CD14-positive monocyte (primary cell): ENCODE data around the gene CCDC142. TPM values are rescaled to one million over a fixed set of nuclear protein-coding genes. Genes with fewer than 3 reads are reported as not detected.

Experiments used
- DNase-seq, 3 donors: peaks; one replicate each; pipeline ENCODE4 v3.0.0-alpha.2; 2011 to 2022
- H2AFZ ChIP-seq: 2 replicates; pipeline ENCODE4 v1.6.0; 2012; ENCODE audit warnings: mild to moderate bottlenecking, low read depth, low read length, inconsistent platforms; ENCODE audit not compliant: insufficient read depth, poor library complexity, severe bottlenecking
- H3K27ac ChIP-seq, 2 donors: 1 replicate in 1 of 2; 2 replicates in 1 of 2; pipeline ENCODE4 v1.5.1; 2012 to 2013; ENCODE audit warnings: low read length in 2 of 2, control low read depth in 1 of 2, inconsistent platforms in 1 of 2, low read depth in 1 of 2, mild to moderate bottlenecking in 1 of 2
- H3K27me3 ChIP-seq, 2 donors: one replicate each; pipeline versions ENCODE4 v1.6.0 to v1.6.1; 2011 to 2013; ENCODE audit warnings: low read length in 2 of 2; ENCODE audit not compliant: control insufficient read depth in 2 of 2, insufficient read depth in 2 of 2
- H3K36me3 ChIP-seq, 2 donors: replicated peaks in 1 of 2; 1 replicate in 1 of 2; 2 replicates in 1 of 2; pipeline versions ENCODE4 v1.5.1 to v1.6.1; 2012 to 2013; ENCODE audit warnings: low read length in 2 of 2, control low read depth in 1 of 2, inconsistent platforms in 1 of 2, mild to moderate bottlenecking in 1 of 2; ENCODE audit not compliant: insufficient read depth in 2 of 2, control insufficient read depth in 1 of 2
- H3K4me1 ChIP-seq, 2 donors: 1 replicate in 1 of 2; 2 replicates in 1 of 2; pipeline versions ENCODE4 v1.5.1 to v1.6.1; 2012 to 2013; ENCODE audit warnings: low read length in 2 of 2, control low read depth in 1 of 2, inconsistent platforms in 1 of 2, mild to moderate bottlenecking in 1 of 2, moderate library complexity in 1 of 2; ENCODE audit not compliant: insufficient read depth in 2 of 2, control insufficient read depth in 1 of 2
- H3K4me2 ChIP-seq: replicated peaks from 2 replicates; pipeline ENCODE3; 2012; ENCODE audit warnings: low read length, moderate library complexity, mild to moderate bottlenecking; ENCODE audit not compliant: poor library complexity, severe bottlenecking; ENCODE audit errors: extremely low read depth
- H3K4me3 ChIP-seq, 3 experiments: fragments of 200-600 bp in 1 of 3; sonication (generic) in 1 of 3; replicated peaks in 1 of 3; 1 replicate in 2 of 3; 2 replicates in 1 of 3; pipeline ENCODE4 v1.5.1; 2011 to 2013; ENCODE audit warnings: low read length in 3 of 3, mild to moderate bottlenecking in 3 of 3, control low read depth in 2 of 3, low read depth in 2 of 3, inconsistent platforms in 1 of 3, moderate library complexity in 1 of 3
- H3K79me2 ChIP-seq: 2 replicates; pipeline ENCODE4 v1.6.0; 2012; ENCODE audit warnings: mild to moderate bottlenecking, control low read depth, inconsistent platforms, low read length, moderate library complexity; ENCODE audit not compliant: insufficient read depth
- H3K9ac ChIP-seq: 2 replicates; pipeline ENCODE4 v1.6.0; 2017; ENCODE audit warnings: low read length, mild to moderate bottlenecking; ENCODE audit not compliant: insufficient read depth, poor library complexity, severe bottlenecking
- H3K9me3 ChIP-seq, 2 donors: replicated peaks in 1 of 2; 1 replicate in 1 of 2; 2 replicates in 1 of 2; pipeline versions ENCODE4 v1.5.1 to v1.6.1; 2012 to 2013; ENCODE audit warnings: low read length in 2 of 2, control low read depth in 1 of 2; ENCODE audit not compliant: control insufficient read depth in 1 of 2, insufficient read depth in 1 of 2
- H4K20me1 ChIP-seq: 2 replicates; pipeline ENCODE4 v1.6.0; 2012; ENCODE audit warnings: mild to moderate bottlenecking, low read length, control low read depth, moderate library complexity; ENCODE audit not compliant: insufficient read depth
- H3K27ac Mint-ChIP-seq, 7 donors: one replicate each; pipeline ENCODE4 v1.8.0; 2020; ENCODE audit warnings: mild to moderate bottlenecking in 7 of 7, mixed read lengths in 7 of 7, moderate library complexity in 6 of 7, inconsistent platforms in 2 of 7
- H3K27me3 Mint-ChIP-seq, 3 donors: one replicate each; pipeline ENCODE4 v1.8.0; 2021 to 2022; ENCODE audit warnings: low read depth in 3 of 3, mild to moderate bottlenecking in 3 of 3, mixed read lengths in 3 of 3, moderate library complexity in 3 of 3, inconsistent platforms in 1 of 3
- H3K36me3 Mint-ChIP-seq, 2 donors: one replicate each; pipeline ENCODE4 v1.8.0; 2020; ENCODE audit warnings: mixed read lengths in 2 of 2, inconsistent platforms in 1 of 2, mild to moderate bottlenecking in 1 of 2
- H3K4me1 Mint-ChIP-seq: one replicate; pipeline ENCODE4 v1.8.0; 2020; ENCODE audit warnings: mild to moderate bottlenecking, mixed read lengths
- H3K4me3 Mint-ChIP-seq, 2 donors: one replicate each; pipeline ENCODE4 v1.8.0; 2020; ENCODE audit warnings: mild to moderate bottlenecking in 2 of 2, mixed read lengths in 2 of 2, moderate library complexity in 1 of 2
- H3K9me3 Mint-ChIP-seq, 7 donors: one replicate each; pipeline ENCODE4 v1.8.0; 2020 to 2022; ENCODE audit warnings: mixed read lengths in 7 of 7, mild to moderate bottlenecking in 6 of 7, moderate library complexity in 6 of 7, inconsistent platforms in 2 of 7
- WGBS: methylation state at CpG from one replicate; pipeline ENCODE4 v1.1.5; 2013; ENCODE audit warnings: missing lambda C conversion rate; ENCODE audit not compliant: insufficient coverage; 5-methylcytosine and 5-hydroxymethylcytosine counted together
- intact Hi-C, 2 donors: fragments of 100-400 bp; cut with micrococcal nuclease; formaldehyde crosslinking; loops; one replicate each; pipeline versions ENCODE4 v1.15.0 to v1.15.1; 2023
- polyA plus RNA-seq, 3 donors: library from polyadenylated mRNA; depleted of rRNA in 1 of 3; unstranded in 2 of 3; stranded (reverse) in 1 of 3; fragments of 300-500 nt in 2 of 3; fragments of >200 nt in 1 of 3; fragmentation: Illumina TruSeq in 2 of 3; gene quantifications; 1 replicate in 2 of 3; 2 replicates in 1 of 3; pipeline ENCODE4 v1.2.3, GENCODE V29; 2012 to 2021
- TF ChIP-seq, protein P1 (sequence below): fragments of 200-600 bp; IDR thresholded peaks from one replicate; pipeline ENCODE4 v1.8.0; 2022; ENCODE audit warnings: antibody characterized with exemption, mild to moderate bottlenecking

Gene CCDC142
- polyA plus RNA-seq, 3 donors: 2.2 to 15.8 (median 3.7) TPM

DNA sequence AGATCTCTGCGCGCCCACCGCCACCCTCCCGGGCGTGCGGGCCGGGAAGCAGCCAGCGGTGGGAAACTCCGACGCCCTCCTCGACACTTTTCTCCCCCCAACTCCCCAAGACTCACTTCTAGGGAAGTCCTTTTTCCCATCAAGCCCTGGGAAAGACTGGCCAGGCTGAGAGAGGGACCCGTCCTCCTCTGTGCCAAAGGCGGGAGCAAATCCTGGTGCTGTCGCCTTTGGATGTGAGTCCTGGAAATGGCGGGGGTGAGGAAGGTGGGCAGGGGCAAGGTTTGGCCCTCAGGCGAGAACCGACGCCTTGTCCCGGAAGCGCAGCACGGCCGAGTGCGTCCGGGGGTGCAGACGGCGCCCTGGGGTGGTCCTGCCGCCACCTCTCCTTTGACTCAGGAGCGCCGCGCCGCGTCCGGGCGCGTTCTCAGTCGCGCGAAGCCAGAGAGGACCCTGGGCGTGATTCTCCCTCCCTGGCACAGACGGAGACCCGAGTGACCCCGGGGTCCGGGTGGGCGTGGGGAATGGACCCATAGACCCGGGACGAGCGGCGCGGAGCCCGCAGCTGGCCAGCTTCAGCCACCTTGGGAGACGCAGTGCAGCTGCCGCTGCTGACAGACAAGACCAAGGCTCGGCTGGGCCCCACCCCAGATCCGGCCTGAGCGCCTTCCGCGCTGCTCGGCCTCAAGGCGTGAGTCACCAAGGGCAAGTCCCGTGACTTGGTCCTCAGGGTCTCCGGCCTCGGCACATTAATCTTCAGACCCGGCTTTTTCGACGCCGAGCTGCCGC is 20.1 kb upstream of the CCDC142 start:
- Histone ChIP-seq H3K36me3 (no peaks in the 10 kb centered on the region), H3K4me1 (peaks cover 72 to 77% of the 10 kb centered on the region in 2 donors), H3K9me3 (peaks cover 0 to 16% of the 10 kb centered on the region in 2 donors), H3K79me2 (peaks cover 28% of the 10 kb centered on the region), H2AFZ (peak overlapping the region; percentile 92), H3K27me3 (peaks cover 41 to 47% of the 10 kb centered on the region in 2 donors), H3K4me3 (peak overlapping the region; percentile 39 to 85 (median 77)), H4K20me1 (no peaks in the 10 kb centered on the region), H3K27ac (peak overlapping the region; percentile 74 to 89), H3K9ac (peak overlapping the region; percentile 75), H3K4me2 (peak overlapping the region; percentile 88)
- WGBS: under 1% methylated on average over 63 of the region's 67 CpGs
- H3K27me3 Mint-ChIP-seq: peaks cover 43 to 57% (median 47%) of the 10 kb centered on the region in 3 donors
- DNase-seq: peak; percentile 87 to 93 (median 91)
- TF ChIP-seq, protein P1, sequence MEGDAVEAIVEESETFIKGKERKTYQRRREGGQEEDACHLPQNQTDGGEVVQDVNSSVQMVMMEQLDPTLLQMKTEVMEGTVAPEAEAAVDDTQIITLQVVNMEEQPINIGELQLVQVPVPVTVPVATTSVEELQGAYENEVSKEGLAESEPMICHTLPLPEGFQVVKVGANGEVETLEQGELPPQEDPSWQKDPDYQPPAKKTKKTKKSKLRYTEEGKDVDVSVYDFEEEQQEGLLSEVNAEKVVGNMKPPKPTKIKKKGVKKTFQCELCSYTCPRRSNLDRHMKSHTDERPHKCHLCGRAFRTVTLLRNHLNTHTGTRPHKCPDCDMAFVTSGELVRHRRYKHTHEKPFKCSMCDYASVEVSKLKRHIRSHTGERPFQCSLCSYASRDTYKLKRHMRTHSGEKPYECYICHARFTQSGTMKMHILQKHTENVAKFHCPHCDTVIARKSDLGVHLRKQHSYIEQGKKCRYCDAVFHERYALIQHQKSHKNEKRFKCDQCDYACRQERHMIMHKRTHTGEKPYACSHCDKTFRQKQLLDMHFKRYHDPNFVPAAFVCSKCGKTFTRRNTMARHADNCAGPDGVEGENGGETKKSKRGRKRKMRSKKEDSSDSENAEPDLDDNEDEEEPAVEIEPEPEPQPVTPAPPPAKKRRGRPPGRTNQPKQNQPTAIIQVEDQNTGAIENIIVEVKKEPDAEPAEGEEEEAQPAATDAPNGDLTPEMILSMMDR: peak; percentile 24
- H3K9me3 Mint-ChIP-seq: peaks cover 0 to 21% (median 3%) of the 10 kb centered on the region in 7 donors
- H3K36me3 Mint-ChIP-seq: peaks cover 39 to 42% of the 10 kb centered on the region in 2 donors
- H3K4me3 Mint-ChIP-seq: peak overlapping the region; percentile 88 to 96
- H3K27ac Mint-ChIP-seq: peak overlapping the region; percentile 78 to 94 (median 88)
- peaks cover 71% of the 10 kb centered on the region for H3K4me1 Mint-ChIP-seq
- intact Hi-C loops: no loop called here

DNA sequence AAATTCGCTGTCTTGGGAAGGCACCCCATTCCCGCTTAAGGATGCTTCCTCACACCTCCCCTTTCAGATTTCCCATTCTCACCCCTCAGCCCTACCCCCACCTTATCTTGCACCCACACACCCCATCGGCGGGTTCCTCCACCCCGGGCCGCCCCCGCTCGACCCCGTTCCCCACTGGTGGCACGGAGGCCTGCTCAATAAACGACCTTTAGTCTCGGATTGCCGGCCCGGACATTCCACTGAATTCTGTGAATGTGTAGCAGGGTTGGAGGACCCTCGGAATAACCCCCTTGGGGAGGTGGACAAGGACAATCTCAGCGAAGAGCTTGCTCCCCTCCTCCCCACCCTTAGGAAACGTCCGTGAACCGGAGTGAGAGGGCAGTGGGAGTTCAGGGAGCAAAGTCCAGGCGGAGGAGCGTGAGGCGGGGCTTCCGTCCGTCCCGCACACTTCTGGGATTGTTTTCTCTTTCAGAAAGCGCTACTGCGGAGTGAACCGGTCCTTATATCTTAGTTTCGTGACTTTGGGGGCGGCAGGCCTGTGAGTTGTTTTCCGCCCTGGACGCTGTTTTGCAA is 19.4 kb upstream of the CCDC142 start:
- peaks cover 28% of the 10 kb centered on the region for H3K79me2 ChIP-seq
- H3K4me2 ChIP-seq: peak overlapping the region; percentile 88
- peaks cover 0 to 27% (median 4%) of the 10 kb centered on the region in 7 donors for H3K9me3 Mint-ChIP-seq
- peak overlapping the region; percentile 39 to 85 (median 77) for H3K4me3 ChIP-seq
- peak overlapping the region; percentile 75 for H3K9ac ChIP-seq
- H4K20me1 ChIP-seq: no peaks in the 10 kb centered on the region
- TF ChIP-seq, protein P1: no peak
- H3K27ac ChIP-seq: peak overlapping the region in 1 of 2 donors; percentile 89
- peaks cover 75 to 81% of the 10 kb centered on the region in 2 donors for H3K4me1 ChIP-seq
- H3K36me3 Mint-ChIP-seq: peaks cover 39 to 44% of the 10 kb centered on the region in 2 donors
- 12% methylated on average over 18 of the region's 32 CpGs for WGBS
- H3K9me3 ChIP-seq: peaks cover 0 to 20% of the 10 kb centered on the region in 2 donors
- no peaks in the 10 kb centered on the region for H3K36me3 ChIP-seq
- peak overlapping the region; percentile 92 for H2AFZ ChIP-seq
- peak overlapping the region in 5 of 7 donors; percentile 56 to 94 (median 92) for H3K27ac Mint-ChIP-seq
- peaks cover 45 to 53% of the 10 kb centered on the region in 2 donors for H3K27me3 ChIP-seq
- peaks cover 76% of the 10 kb centered on the region for H3K4me1 Mint-ChIP-seq
- peak overlapping the region; percentile 88 to 96 for H3K4me3 Mint-ChIP-seq
- no peak for DNase-seq
- peaks cover 50 to 64% (median 54%) of the 10 kb centered on the region in 3 donors for H3K27me3 Mint-ChIP-seq
- intact Hi-C loops: no loop called here
